ENCODE measurements around the gene SPON1.
"Not testable (repeated sequence)": the region's sequence is repeated elsewhere in the genome, so short reads cannot be mapped to it uniquely, and the experiment has no call there.

DNA sequence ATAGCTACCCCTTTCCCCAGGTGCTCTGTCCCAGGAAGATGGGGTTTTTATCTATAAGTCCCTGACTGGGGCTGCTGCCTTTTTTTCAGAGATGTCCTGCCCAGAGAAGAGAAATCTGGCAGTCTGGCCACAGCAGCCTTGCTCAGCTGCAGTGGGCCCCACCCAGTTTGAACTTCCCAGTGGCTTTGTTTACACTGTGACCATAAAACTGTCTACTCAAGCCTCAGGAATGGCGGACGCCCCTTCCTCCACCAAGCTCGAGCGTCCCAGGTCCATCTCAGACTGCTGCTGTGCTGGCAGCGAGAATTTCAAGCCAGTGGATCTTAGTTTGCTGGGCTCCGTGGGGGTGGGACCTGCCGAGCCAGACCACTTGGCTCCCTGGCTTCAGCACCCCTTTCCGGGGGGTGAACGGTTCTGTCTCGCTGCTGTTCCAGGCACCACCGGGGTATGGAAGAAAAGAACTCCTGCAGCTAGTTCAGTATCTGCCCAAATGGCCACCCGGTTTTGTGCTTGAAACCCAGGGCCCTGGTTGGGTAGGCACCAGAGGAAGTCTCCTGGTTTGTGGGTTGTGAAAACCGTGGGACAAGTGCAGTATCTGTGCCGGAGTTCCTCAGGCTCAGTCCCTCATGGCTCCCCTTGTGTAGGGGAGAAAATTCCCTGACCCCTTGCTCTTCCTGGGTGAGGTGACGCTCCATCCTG, 29.8 kb downstream of the SPON1 start:
- TF ChIP-seq, protein P1, sequence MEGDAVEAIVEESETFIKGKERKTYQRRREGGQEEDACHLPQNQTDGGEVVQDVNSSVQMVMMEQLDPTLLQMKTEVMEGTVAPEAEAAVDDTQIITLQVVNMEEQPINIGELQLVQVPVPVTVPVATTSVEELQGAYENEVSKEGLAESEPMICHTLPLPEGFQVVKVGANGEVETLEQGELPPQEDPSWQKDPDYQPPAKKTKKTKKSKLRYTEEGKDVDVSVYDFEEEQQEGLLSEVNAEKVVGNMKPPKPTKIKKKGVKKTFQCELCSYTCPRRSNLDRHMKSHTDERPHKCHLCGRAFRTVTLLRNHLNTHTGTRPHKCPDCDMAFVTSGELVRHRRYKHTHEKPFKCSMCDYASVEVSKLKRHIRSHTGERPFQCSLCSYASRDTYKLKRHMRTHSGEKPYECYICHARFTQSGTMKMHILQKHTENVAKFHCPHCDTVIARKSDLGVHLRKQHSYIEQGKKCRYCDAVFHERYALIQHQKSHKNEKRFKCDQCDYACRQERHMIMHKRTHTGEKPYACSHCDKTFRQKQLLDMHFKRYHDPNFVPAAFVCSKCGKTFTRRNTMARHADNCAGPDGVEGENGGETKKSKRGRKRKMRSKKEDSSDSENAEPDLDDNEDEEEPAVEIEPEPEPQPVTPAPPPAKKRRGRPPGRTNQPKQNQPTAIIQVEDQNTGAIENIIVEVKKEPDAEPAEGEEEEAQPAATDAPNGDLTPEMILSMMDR (conservative IDR thresholded peaks at IDR 0.05; ENCODE audit: low read length), result not testable (repeated sequence)
- not testable (repeated sequence) for TF ChIP-seq EZH2phosphoT487 (IDR thresholded peaks at IDR 0.05; ENCODE audit: borderline replicate concordance)

Measured in Loucy (cell line).